Measurements from ENCODE around the gene SNX27.
"Not testable (repeated sequence)": the region's sequence is repeated elsewhere in the genome, so short reads cannot be mapped to it uniquely, and the experiment has no call there.

Gene SNX27

GRCh38 chr1:151680826-151681225, 69.0 kb downstream of the SNX27 start:
- TF ChIP-seq CTCF (IDR thresholded peaks at IDR 0.05; ENCODE audit: low read depth, low read length), result no peak
- H3K4me3 ChIP-seq (ENCODE audit: low read depth, low read length), result no peak overlapping the region
- DNase-seq (ENCODE audit: low read depth, low spot score), result peak; percentile 89
- in situ Hi-C loops (cut with HindIII; ENCODE audit: low sequenced_read_pairs), result no loop called here

- peak; percentile 8 for DNase-seq (ENCODE audit: low read depth, low spot score)
- TF ChIP-seq CTCF (IDR thresholded peaks at IDR 0.05; ENCODE audit: low read depth, low read length), result no peak
- no peak overlapping the region for H3K4me3 ChIP-seq (ENCODE audit: low read depth, low read length)
- in situ Hi-C loops (cut with HindIII; ENCODE audit: low sequenced_read_pairs), result no loop called here
Measured at GRCh38 chr1:151681923-151682322, 70.1 kb downstream of the SNX27 start.

GRCh38 chr1:151682901-151683300, 71.1 kb downstream of the SNX27 start:
- in situ Hi-C loops (cut with HindIII; ENCODE audit: low sequenced_read_pairs); DNase-seq (ENCODE audit: low read depth, low spot score); H3K4me3 ChIP-seq (ENCODE audit: low read depth, low read length): not testable (repeated sequence)

- no peak for DNase-seq (ENCODE audit: low read depth, low spot score)
- TF ChIP-seq CTCF (IDR thresholded peaks at IDR 0.05; ENCODE audit: low read depth, low read length), result no peak
Measured at GRCh38 chr1:151684128-151684527, 72.3 kb downstream of the SNX27 start.

GRCh38 chr1:151686561-151686960, 74.7 kb downstream of the SNX27 start:
- no peak for DNase-seq (ENCODE audit: low read depth, low spot score)
- TF ChIP-seq CTCF (IDR thresholded peaks at IDR 0.05; ENCODE audit: low read depth, low read length), result no peak
- in situ Hi-C loops (cut with HindIII; ENCODE audit: low sequenced_read_pairs), result no loop called here
- H3K4me3 ChIP-seq (ENCODE audit: low read depth, low read length), result no peak overlapping the region

More at GRCh38 chr1:151684128-151684527, 72.3 kb downstream of the SNX27 start:
- no peak overlapping the region for H3K4me3 ChIP-seq (ENCODE audit: low read depth, low read length)
- in situ Hi-C loops (cut with HindIII; ENCODE audit: low sequenced_read_pairs), result no loop called here

GRCh38 chr1:151689494-151689893, 77.6 kb downstream of the SNX27 start:
- in situ Hi-C loops (cut with HindIII; ENCODE audit: low sequenced_read_pairs), result no loop called here
- no peak for DNase-seq (ENCODE audit: low read depth, low spot score)
- H3K4me3 ChIP-seq (ENCODE audit: low read depth, low read length), result no peak overlapping the region
- no peak for TF ChIP-seq CTCF (IDR thresholded peaks at IDR 0.05; ENCODE audit: low read depth, low read length)

GRCh38 chr1:151692226-151692625, 80.4 kb downstream of the SNX27 start:
- in situ Hi-C loops (cut with HindIII; ENCODE audit: low sequenced_read_pairs), result no loop called here
- DNase-seq (ENCODE audit: low read depth, low spot score), result no peak
- H3K4me3 ChIP-seq (ENCODE audit: low read depth, low read length), result no peak overlapping the region
- no peak for TF ChIP-seq CTCF (IDR thresholded peaks at IDR 0.05; ENCODE audit: low read depth, low read length)

Measured in astrocyte of the spinal cord (primary cell).